Progenitor cell of endocrine pancreas (in vitro differentiated cells): ENCODE data around the gene NEK1. TPM values are rescaled to one million over a fixed set of nuclear protein-coding genes. Genes with fewer than 3 reads are reported as not detected.

ENCODE experiments used
- DNase-seq: peaks from one replicate; pipeline ENCODE4 v3.0.0; 2021; ENCODE audit warnings: low spot score; ENCODE audit not compliant: unreplicated experiment
- H3K27ac Mint-ChIP-seq: 2 replicates; pipeline ENCODE4 v1.8.0; 2021; ENCODE audit warnings: mild to moderate bottlenecking, moderate library complexity, mixed read lengths
- H3K27me3 Mint-ChIP-seq: 2 replicates; pipeline ENCODE4 v1.8.0; 2021; ENCODE audit warnings: mixed read lengths
- H3K36me3 Mint-ChIP-seq: 2 replicates; pipeline ENCODE4 v1.8.0; 2022; ENCODE audit warnings: mixed read lengths; ENCODE audit not compliant: insufficient read depth
- H3K4me1 Mint-ChIP-seq: 2 replicates; pipeline ENCODE4 v1.8.0; 2021; ENCODE audit warnings: low read depth, mixed read lengths
- H3K4me3 Mint-ChIP-seq: 2 replicates; pipeline ENCODE4 v1.8.0; 2021; ENCODE audit warnings: low read depth, mild to moderate bottlenecking, moderate library complexity, mixed read lengths
- H3K9me3 Mint-ChIP-seq: 2 replicates; pipeline ENCODE4 v1.8.0; 2021; ENCODE audit warnings: low read depth, mixed read lengths
- total RNA-seq: library from RNA; stranded (reverse); gene quantifications from 2 replicates; pipeline ENCODE4 v1.2.1, GENCODE V29; 2021
- TF ChIP-seq, protein P1 (sequence below): fragments of 200-600 bp; sonication (generic); IDR thresholded peaks from one replicate; pipeline ENCODE4 v1.5.0; 2021; ENCODE audit warnings: antibody characterized with exemption, mild to moderate bottlenecking; ENCODE audit not compliant: unreplicated experiment

NEK1 gene
- total RNA-seq, 1 donor from 2014 or later: 15.0 TPM

DNA sequence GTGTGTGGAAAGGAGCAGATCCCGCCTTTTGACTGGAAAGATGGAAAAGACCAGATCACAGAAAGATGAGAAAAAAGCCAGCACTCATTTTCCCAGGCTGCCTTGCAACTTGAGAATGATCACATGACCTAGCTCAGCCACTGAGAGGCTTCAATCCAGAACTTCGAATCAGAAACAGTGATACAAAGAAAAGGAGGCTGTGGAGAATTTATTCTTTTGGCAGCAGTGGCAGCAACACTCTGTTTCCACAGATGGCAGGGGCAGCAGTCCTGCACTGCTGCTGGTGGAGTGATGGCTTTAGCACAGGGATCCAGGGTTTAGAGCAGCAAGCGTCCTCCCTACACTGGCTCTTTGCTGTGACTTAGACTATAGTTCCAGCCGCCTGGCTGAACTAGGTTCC, 263.8 kb downstream of the NEK1 start:
- no peak for DNase-seq
- TF ChIP-seq, protein P1, sequence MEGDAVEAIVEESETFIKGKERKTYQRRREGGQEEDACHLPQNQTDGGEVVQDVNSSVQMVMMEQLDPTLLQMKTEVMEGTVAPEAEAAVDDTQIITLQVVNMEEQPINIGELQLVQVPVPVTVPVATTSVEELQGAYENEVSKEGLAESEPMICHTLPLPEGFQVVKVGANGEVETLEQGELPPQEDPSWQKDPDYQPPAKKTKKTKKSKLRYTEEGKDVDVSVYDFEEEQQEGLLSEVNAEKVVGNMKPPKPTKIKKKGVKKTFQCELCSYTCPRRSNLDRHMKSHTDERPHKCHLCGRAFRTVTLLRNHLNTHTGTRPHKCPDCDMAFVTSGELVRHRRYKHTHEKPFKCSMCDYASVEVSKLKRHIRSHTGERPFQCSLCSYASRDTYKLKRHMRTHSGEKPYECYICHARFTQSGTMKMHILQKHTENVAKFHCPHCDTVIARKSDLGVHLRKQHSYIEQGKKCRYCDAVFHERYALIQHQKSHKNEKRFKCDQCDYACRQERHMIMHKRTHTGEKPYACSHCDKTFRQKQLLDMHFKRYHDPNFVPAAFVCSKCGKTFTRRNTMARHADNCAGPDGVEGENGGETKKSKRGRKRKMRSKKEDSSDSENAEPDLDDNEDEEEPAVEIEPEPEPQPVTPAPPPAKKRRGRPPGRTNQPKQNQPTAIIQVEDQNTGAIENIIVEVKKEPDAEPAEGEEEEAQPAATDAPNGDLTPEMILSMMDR: no peak
- H3K4me1 Mint-ChIP-seq: peaks cover 2% of the 10 kb centered on the region
- H3K27ac Mint-ChIP-seq: no peak overlapping the region
- no peaks in the 10 kb centered on the region for H3K36me3 Mint-ChIP-seq
- H3K4me3 Mint-ChIP-seq: no peak overlapping the region
- no peaks in the 10 kb centered on the region for H3K27me3 Mint-ChIP-seq
- H3K9me3 Mint-ChIP-seq: no peaks in the 10 kb centered on the region

GRCh38 chr4:169346840-169347239, 265.5 kb downstream of the NEK1 start:
- Mint-ChIP-seq H3K4me1 (peaks cover 2% of the 10 kb centered on the region), H3K4me3 (no peak overlapping the region), H3K27ac (no peak overlapping the region), H3K9me3 (no peaks in the 10 kb centered on the region), H3K27me3 (no peaks in the 10 kb centered on the region), H3K36me3 (no peaks in the 10 kb centered on the region)
- TF ChIP-seq, protein P1: no peak
- DNase-seq: no peak

DNA sequence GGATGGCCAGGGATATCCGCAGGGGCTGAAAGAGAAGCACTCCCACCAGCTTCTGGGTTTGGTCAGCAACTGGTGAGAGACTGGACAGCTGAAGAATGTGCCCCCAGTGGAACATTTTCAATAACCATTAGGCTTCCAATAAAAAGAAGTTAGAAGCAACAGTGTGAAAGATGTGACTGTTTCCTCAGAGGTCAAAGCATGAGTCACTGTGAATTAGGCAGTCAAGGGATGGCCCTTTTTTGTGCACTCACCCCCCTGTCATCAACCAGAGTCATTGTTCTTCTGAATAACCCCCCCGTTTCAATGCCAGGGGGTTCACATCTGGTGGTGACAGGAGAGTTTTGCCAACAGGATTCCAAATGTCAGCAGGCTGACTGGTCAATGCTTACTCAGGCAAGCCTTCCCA, 267.1 kb downstream of the NEK1 start:
- Mint-ChIP-seq H3K36me3 (no peaks in the 10 kb centered on the region), H3K9me3 (no peaks in the 10 kb centered on the region), H3K27ac (no peak overlapping the region), H3K4me3 (no peak overlapping the region), H3K4me1 (no peaks in the 10 kb centered on the region), H3K27me3 (no peaks in the 10 kb centered on the region)
- TF ChIP-seq, protein P1: no peak
- no peak for DNase-seq

Other genes starting within 250 kb of the NEK1 start
- gene CLCN3, start 8.0 kb upstream of the NEK1 start, total RNA-seq: 106 and 117 TPM in 2 replicates
- gene HPF1, start 145.4 kb upstream of the NEK1 start, total RNA-seq: 28.5 and 33.3 TPM in 2 replicates